ENCODE data around the gene EIPR1.
"Not testable (repeated sequence)": the region's sequence is repeated elsewhere in the genome, so short reads cannot be mapped to it uniquely, and the experiment has no call there.

The EIPR1 gene

GRCh38 chr2:3403587-3404334 lies 26.1 kb upstream of the EIPR1 start:
- no peak for DNase-seq (ENCODE audit: low read depth in 3 of 3, low spot score in 1 of 3)

- DNase-seq (ENCODE audit: low read depth in 3 of 3, low spot score in 1 of 3) = no peak
Observed at GRCh38 chr2:3399829-3400228, 22.2 kb upstream of the EIPR1 start.

- DNase-seq (ENCODE audit: low read depth in 3 of 3, low spot score in 1 of 3) = no peak
Observed at GRCh38 chr2:3399381-3399780, 21.8 kb upstream of the EIPR1 start.

GRCh38 chr2:3398857-3399256 lies 21.2 kb upstream of the EIPR1 start:
- DNase-seq (ENCODE audit: low read depth in 3 of 3, low spot score in 1 of 3) = no peak

- no peak for DNase-seq (ENCODE audit: low read depth in 3 of 3, low spot score in 1 of 3)
Observed at GRCh38 chr2:3396920-3397559, 19.4 kb upstream of the EIPR1 start.

- no peak for DNase-seq (ENCODE audit: low read depth in 3 of 3, low spot score in 1 of 3)
Observed at GRCh38 chr2:3392216-3392615, 14.6 kb upstream of the EIPR1 start.

- no peak for DNase-seq (ENCODE audit: low read depth in 3 of 3, low spot score in 1 of 3)
Observed at GRCh38 chr2:3390041-3390440, 12.4 kb upstream of the EIPR1 start.

- DNase-seq (ENCODE audit: low read depth in 3 of 3, low spot score in 1 of 3) = no peak
Observed at GRCh38 chr2:3389193-3389592, 11.6 kb upstream of the EIPR1 start.

- DNase-seq (ENCODE audit: low read depth in 3 of 3, low spot score in 1 of 3) = no peak
Observed at GRCh38 chr2:3388412-3388738, 10.8 kb upstream of the EIPR1 start.

- no peak for DNase-seq (ENCODE audit: low read depth in 3 of 3, low spot score in 1 of 3)
Observed at GRCh38 chr2:3387644-3388411, 10.2 kb upstream of the EIPR1 start.

GRCh38 chr2:3387011-3387410 lies 9.4 kb upstream of the EIPR1 start:
- DNase-seq (ENCODE audit: low read depth in 3 of 3, low spot score in 1 of 3) = no peak

- no peak for DNase-seq (ENCODE audit: low read depth in 3 of 3, low spot score in 1 of 3)
Observed at GRCh38 chr2:3386448-3386958, 8.9 kb upstream of the EIPR1 start.

GRCh38 chr2:3379647-3380534 lies 2.3 kb upstream of the EIPR1 start, which contains the start of gene TRAPPC12:
TRAPPC12 (plus strand) TSS chr2:3379694; CDS start chr2:3387624, 7,930 bp downstream.
- peak; percentile 80 to 89 (median 82) for DNase-seq (ENCODE audit: low read depth in 3 of 3, low spot score in 1 of 3)

GRCh38 chr2:3379339-3379646 lies 1.7 kb upstream of the EIPR1 start:
- no peak for DNase-seq (ENCODE audit: low read depth in 3 of 3, low spot score in 1 of 3)

GRCh38 chr2:3377279-3377611 lies 373 bp downstream of the EIPR1 start:
- DNase-seq (ENCODE audit: low read depth in 3 of 3, low spot score in 1 of 3) = no peak

- DNase-seq (ENCODE audit: low read depth in 3 of 3, low spot score in 1 of 3) = no peak
Observed at GRCh38 chr2:3376821-3377220, 797 bp downstream of the EIPR1 start.

- not testable (repeated sequence) for DNase-seq (ENCODE audit: low read depth in 3 of 3, low spot score in 1 of 3)
Observed at GRCh38 chr2:3369340-3370181, 8.1 kb downstream of the EIPR1 start.

GRCh38 chr2:3368261-3368722 lies 9.3 kb downstream of the EIPR1 start:
- no peak for DNase-seq (ENCODE audit: low read depth in 3 of 3, low spot score in 1 of 3)

GRCh38 chr2:3365219-3365618 lies 12.4 kb downstream of the EIPR1 start:
- no peak for DNase-seq (ENCODE audit: low read depth in 3 of 3, low spot score in 1 of 3)
